Activated CD8-positive, alpha-beta memory T cell treated with anti-CD3 and anti-CD28 coated beads, Interleukin-2, amount 50 U/mL, for 1 hour (primary cell): Measurements from ENCODE around the gene LRIT1.
A peak's percentile ranks its signal among the peaks of the same experiment; 100 is the strongest.

Experiments used
- DNase-seq: peaks from one replicate; pipeline ENCODE4 v3.0.0-alpha.2; 2020; ENCODE audit errors: extremely low read depth

The LRIT1 gene

GRCh38 chr10:84214612-84215235, 26.6 kb downstream of the LRIT1 start:
- no peak for DNase-seq

GRCh38 chr10:84214046-84214572, 27.2 kb downstream of the LRIT1 start:
- no peak for DNase-seq

GRCh38 chr10:84213076-84213475, 28.3 kb downstream of the LRIT1 start:
- no peak for DNase-seq

GRCh38 chr10:84212014-84212413, 29.3 kb downstream of the LRIT1 start:
- no peak for DNase-seq

GRCh38 chr10:84211566-84211965, 29.8 kb downstream of the LRIT1 start:
- DNase-seq: no peak

- DNase-seq: no peak
Observed at GRCh38 chr10:84208023-84208422, 33.3 kb downstream of the LRIT1 start.

- no peak for DNase-seq
Observed at GRCh38 chr10:84205853-84206525, 35.4 kb downstream of the LRIT1 start.

GRCh38 chr10:84205049-84205852, 36.1 kb downstream of the LRIT1 start:
- peak; percentile 42 for DNase-seq

- no peak for DNase-seq
Observed at GRCh38 chr10:84204610-84205009, 36.7 kb downstream of the LRIT1 start.

- no peak for DNase-seq
Observed at GRCh38 chr10:84204122-84204521, 37.2 kb downstream of the LRIT1 start.

GRCh38 chr10:84202349-84202748, 39.0 kb downstream of the LRIT1 start:
- DNase-seq: no peak

GRCh38 chr10:84201682-84202081, 39.7 kb downstream of the LRIT1 start:
- no peak for DNase-seq

- no peak for DNase-seq
Observed at GRCh38 chr10:84201244-84201606, 40.1 kb downstream of the LRIT1 start.

GRCh38 chr10:84200537-84201243, 40.7 kb downstream of the LRIT1 start:
- no peak for DNase-seq

- DNase-seq: no peak
Observed at GRCh38 chr10:84198206-84198915, 43.0 kb downstream of the LRIT1 start.

- no peak for DNase-seq
Observed at GRCh38 chr10:84197643-84198042, 43.7 kb downstream of the LRIT1 start.

GRCh38 chr10:84196941-84197340, 44.4 kb downstream of the LRIT1 start:
- DNase-seq: no peak

GRCh38 chr10:84196083-84196482, 45.3 kb downstream of the LRIT1 start:
- no peak for DNase-seq

- no peak for DNase-seq
Observed at GRCh38 chr10:84195044-84195830, 46.1 kb downstream of the LRIT1 start.

GRCh38 chr10:84194424-84195043, 46.8 kb downstream of the LRIT1 start, which contains the start of gene CDHR1:
CDHR1 (plus strand) TSS chr10:84194537; CDS start chr10:84194761, 224 bp downstream.
- DNase-seq: no peak
